Activated gamma-delta T cell treated with anti-CD3 and anti-CD28 coated beads, Interleukin-2, amount 50 U/mL, for 16 hours (primary cell): ENCODE measurements around the gene PARD6G.
"Not testable (repeated sequence)": the region's sequence is repeated elsewhere in the genome, so short reads cannot be mapped to it uniquely, and the experiment has no call there.

Experiments
- DNase-seq: peaks from one replicate; pipeline ENCODE4 v3.0.0-alpha.2; 2020; ENCODE audit warnings: low read depth

Gene PARD6G

DNA sequence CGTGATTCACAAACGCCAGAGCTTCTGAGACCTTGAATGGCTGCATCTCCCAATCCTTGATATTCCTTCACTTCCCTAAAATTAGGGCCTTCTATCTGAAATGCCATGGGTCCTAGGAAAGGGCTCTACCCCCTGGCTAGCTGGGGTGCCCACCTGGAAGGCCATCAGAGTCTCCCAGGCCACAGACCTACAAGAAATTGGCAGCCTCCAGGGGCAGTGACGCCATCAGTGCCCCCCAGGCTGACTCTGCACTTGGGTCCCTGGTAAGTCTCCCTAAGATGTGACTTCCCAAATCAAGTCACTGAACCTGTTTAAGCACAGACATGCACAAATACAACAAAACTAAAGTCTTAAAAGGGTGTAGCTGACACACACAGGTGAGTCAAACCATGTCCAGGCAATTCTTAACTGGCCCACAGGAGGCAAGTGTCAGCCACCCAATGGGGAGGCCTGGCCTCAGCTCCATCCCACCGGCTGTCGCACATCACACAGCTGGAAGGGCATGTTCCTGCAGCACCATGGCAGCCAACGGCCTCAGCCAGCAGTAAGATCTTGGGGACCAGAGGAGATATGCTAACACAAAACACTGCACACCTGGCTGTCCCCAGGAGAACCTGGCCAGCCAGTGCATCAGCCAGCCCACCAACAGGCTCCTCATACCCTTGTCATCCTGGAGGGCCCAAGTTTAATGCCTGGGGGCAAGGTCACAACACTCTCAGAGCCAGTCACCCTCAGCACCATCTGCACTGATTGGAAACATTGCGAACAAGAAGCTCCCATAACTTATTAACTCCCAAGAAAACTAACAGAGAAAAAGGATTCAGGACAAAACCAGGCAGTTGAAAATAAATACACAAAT, 5.2 kb downstream of the PARD6G start:
- no peak for DNase-seq

GRCh38 chr18:80239830-80240229, 7.5 kb downstream of the PARD6G start:
- DNase-seq = no peak

DNA sequence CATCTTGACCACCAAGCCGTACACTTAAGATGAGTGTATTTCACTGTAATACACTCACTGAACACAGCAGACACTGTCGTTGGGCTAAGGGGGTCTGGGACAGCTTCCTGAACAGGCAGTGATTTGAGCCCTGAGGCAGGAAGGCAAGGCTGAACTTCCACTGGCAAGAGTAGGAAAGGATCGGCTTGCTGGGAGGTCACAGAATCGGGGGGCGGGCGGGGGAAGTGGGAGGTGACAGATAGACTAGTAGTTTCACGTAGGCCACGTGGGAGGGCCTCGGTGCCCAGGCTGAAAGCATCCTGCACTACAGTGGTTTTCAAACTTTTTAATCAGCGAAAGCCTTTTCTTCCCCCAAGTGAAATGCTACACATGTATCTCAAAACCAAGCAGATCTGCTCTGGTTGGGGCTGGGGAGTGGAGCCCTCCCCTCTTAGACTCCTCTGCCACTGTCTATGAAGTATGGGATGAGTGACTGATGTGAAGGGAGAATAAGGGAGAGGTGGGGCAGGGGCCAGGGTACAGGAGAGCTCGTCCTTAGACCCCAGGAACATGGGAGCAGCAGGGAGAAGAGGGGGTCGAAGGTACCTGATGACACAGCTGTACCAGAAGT, 8.6 kb downstream of the PARD6G start:
- no peak for DNase-seq

- not testable (repeated sequence) for DNase-seq
Observed at GRCh38 chr18:80237519-80237918, 9.8 kb downstream of the PARD6G start.

- DNase-seq = no peak
Observed at GRCh38 chr18:80234398-80234797, 12.9 kb downstream of the PARD6G start.

- DNase-seq = no peak
Observed at GRCh38 chr18:80233899-80234298, 13.4 kb downstream of the PARD6G start.

GRCh38 chr18:80233201-80233835, 14.0 kb downstream of the PARD6G start:
- DNase-seq = no peak

- DNase-seq = no peak
Observed at GRCh38 chr18:80232710-80233109, 14.6 kb downstream of the PARD6G start.

- no peak for DNase-seq
Observed at GRCh38 chr18:80232030-80232429, 15.3 kb downstream of the PARD6G start.

GRCh38 chr18:80231616-80232015, 15.7 kb downstream of the PARD6G start:
- DNase-seq = no peak

GRCh38 chr18:80231151-80231550, 16.2 kb downstream of the PARD6G start:
- no peak for DNase-seq

- DNase-seq = no peak
Observed at GRCh38 chr18:80229766-80230745, 17.3 kb downstream of the PARD6G start.

GRCh38 chr18:80229363-80229762, 18.0 kb downstream of the PARD6G start:
- DNase-seq = no peak

GRCh38 chr18:80228051-80228848, 19.1 kb downstream of the PARD6G start:
- DNase-seq = no peak

DNA sequence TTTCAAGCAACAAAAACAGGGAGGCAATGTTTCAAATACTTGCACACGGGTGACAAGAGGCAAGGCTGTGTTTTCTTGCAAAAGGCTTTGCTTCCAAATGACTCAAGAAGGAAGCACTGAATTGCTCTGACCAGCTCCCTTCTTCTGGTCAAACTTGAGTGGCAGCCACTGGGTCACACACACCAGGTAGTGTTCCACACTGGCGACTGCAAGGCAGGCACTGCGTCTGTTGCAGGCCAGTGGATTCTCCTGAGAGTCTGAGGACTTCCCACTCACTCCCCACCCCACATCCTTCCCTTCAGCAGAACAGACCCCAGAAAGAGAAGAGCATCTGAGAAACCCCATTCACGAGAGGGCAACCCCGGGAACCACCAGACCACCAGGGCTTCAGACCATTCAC, 19.8 kb downstream of the PARD6G start:
- no peak for DNase-seq

DNA sequence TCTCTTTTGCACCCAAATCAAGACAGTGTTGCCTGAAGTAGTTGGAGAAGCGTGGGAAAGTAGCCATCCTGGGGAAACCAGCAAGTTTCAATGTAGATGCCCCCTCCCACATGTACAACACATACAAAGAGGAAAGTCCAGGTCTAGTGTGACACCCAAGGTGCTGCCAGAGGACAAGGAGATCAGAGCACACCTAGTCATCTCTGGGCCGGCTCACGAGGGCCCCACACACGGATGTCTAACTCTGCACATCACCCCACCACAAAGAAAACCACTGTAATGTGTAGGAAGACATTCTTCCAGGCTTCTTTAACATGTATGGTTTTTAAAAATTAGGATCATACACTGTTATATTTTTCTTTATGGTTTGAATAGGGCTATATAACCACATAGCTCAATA, 21.6 kb downstream of the PARD6G start:
- DNase-seq = no peak

GRCh38 chr18:80223581-80224148, 23.6 kb downstream of the PARD6G start:
- DNase-seq = no peak

DNA sequence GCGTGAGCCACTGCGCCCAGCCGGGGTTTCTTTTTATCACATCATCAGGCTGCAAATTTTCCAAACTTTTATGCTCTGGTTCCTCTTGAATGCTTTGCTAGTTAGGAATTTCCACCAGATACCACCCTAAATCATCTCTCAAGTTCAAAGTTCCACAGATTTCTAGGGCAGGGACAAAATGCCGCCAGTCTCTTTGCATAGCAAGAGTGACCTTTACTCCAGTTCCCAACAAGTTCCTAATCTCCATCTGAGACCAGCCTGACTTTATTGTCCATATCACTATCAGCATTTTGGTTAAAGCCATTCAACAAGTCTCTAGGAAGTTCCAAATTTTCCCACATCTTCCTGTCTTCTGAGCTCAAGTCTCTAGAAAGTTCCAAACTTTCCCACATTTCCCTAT, 27.8 kb downstream of the PARD6G start:
- DNase-seq = not testable (repeated sequence)

DNA sequence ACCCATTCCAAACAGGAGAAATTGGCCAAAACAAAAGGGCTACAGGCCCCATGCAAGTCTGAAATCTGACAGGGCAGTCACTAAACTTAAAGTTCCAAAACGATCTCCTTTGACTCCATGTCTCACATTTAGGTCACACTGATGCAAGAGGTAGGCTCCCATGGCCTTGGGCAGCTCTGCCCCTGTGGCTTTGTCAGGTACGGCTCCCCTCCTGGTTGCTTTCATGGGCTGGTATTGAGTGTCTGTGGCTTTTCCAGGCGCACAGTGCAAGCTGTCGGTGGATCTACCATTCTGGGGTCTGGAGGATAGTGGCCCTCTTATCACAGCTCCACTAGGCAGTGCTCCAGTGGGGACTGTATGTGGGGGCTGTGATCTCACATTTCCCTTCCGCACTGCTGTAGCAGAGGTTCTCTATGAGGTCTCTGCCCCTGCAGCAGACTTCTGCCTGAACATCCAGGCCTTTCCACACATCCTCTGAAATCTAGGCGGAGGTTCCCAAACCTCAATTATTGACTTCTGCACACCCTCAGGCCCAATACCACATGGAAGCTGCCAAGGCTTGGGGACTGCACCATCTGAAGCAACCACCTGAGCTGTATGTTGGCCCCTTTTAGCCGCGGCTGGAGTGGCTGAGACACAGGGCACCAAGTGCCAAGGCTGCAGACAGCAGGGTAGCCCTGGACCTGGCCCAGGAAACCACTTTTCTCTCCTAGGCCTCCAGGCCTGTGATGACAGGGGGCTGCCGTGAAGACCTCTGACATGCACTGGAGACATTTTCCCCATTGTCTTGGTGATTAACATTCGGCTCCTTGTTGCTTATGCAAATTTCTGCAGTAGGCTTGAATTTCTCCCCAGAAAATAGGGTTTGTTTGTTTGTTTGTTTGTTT, 28.7 kb downstream of the PARD6G start:
- no peak for DNase-seq

- no peak for DNase-seq
Observed at GRCh38 chr18:80213182-80213581, 34.1 kb downstream of the PARD6G start.
